GM21515 (cell line): ENCODE measurements around the gene KIR3DL1.
"Not testable (repeated sequence)": the region's sequence is repeated elsewhere in the genome, so short reads cannot be mapped to it uniquely, and the experiment has no call there.

Experiments used
- ATAC-seq: cut with Tn5 transposase; IDR thresholded peaks from one replicate; pipeline ENCODE4 v1.9.1; 2021; ENCODE audit not compliant: unreplicated experiment

KIR3DL1 gene

GRCh38 chr19:54806516-54806838, 9.8 kb upstream of the KIR3DL1 start:
- no peak for ATAC-seq

- not testable (repeated sequence) for ATAC-seq
These were observed 1.7 kb upstream of the KIR3DL1 start for GRCh38 chr19:54814571-54814970.

DNA sequence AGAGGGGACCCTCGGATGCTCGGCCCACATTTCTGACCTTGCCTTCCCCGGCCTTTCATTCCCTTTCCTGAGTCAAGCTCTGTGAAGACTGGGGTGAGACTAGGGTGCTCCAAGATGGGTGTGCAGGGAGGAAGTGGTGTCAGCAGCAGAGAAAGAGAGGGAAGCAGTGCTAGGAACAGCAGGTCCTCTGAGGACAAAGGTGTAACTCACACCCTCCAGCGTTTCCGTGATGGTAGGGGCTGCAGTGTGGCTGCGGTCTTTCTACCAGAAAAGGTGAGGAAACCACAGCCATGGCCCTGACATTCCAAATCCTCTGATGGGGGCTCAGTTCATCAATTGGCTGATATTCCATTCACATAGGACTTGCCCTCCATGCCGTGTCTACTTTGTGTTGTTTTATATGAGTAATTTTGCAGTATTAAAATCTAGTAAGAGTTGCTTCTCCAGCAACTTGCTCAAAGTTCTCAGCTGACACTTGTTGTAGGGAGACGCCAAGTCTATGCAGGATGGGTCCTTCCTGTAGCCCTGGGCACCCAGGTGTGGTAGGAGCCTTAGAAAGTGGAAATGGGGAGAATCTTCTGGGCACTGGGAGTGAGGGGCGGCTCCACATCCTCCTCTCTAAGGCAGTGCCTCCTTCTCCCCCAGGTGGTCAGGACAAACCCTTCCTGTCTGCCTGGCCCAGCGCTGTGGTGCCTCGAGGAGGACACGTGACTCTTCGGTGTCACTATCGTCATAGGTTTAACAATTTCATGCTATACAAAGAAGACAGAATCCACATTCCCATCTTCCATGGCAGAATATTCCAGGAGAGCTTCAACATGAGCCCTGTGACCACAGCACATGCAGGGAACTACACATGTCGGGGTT, 1.6 kb downstream of the KIR3DL1 start:
- no peak for ATAC-seq

- not testable (repeated sequence) for ATAC-seq
These were observed 8.1 kb downstream of the KIR3DL1 start for GRCh38 chr19:54824416-54824815.

DNA sequence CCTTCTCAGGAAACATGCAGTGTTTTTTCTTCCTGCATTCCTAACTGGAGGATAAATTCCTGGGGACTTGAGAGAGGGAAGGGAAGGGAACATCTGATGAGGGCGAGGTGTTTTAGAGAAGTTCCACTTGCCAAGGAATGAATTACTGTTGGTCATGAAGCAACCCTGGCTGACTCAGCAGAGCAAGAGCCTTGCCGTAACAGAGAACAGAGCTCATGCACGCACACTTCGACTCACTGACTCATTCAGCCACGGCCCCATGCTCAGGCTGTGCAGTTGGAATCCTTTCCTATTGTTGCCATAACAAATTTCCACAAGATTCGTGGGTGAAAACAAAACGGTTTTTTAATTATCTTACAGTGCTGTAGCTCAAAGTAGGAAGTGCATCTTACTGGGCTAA, 9.1 kb downstream of the KIR3DL1 start:
- ATAC-seq = not testable (repeated sequence)

- not testable (repeated sequence) for ATAC-seq
These were observed 11.8 kb downstream of the KIR3DL1 start for GRCh38 chr19:54828064-54828463.

DNA sequence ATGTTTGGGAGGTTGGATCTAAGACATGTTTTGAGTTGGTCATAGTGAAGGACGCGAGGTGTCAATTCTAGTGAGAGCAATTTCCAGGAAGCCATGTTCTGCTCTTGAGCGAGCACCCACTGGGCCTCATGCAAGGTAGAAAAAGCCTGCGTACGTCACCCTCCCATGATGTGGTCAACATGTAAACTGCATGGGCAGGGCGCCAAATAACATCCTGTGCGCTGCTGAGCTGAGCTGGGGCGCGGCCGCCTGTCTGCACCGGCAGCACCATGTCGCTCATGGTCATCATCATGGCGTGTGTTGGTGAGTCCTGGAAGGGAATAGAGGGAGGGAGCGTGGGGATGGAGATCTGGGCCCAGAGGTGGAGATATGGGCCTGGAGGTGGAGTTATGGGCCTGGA, 16.2 kb downstream of the KIR3DL1 start, which contains the start of gene KIR2DS4:
Gene KIR2DS4 (plus strand): TSS at position 181 of the 400 bp plus-strand sequence.
- not testable (repeated sequence) for ATAC-seq

GRCh38 chr19:54835126-54835525, 18.9 kb downstream of the KIR3DL1 start:
- ATAC-seq = not testable (repeated sequence)

DNA sequence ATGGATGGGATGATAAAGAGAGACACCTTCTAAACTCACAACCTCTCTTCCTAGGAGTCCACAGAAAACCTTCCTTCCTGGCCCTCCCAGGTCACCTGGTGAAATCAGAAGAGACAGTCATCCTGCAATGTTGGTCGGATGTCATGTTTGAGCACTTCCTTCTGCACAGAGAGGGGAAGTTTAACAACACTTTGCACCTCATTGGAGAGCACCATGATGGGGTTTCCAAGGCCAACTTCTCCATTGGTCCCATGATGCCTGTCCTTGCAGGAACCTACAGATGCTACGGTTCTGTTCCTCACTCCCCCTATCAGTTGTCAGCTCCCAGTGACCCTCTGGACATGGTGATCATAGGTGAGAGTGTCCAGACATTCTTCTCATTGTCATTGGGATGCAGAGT, 21.3 kb downstream of the KIR3DL1 start:
- ATAC-seq = not testable (repeated sequence)

GRCh38 chr19:54843171-54843570, 26.9 kb downstream of the KIR3DL1 start:
- not testable (repeated sequence) for ATAC-seq

GRCh38 chr19:54850061-54850640, 33.9 kb downstream of the KIR3DL1 start, which contains the start of gene KIR3DL2:
TSS of gene KIR3DL2 (plus strand) at chr19:54850443. CDS start at chr19:54850476, 33 bp downstream.
- ATAC-seq = not testable (repeated sequence)

GRCh38 chr19:54850930-54851329, 34.7 kb downstream of the KIR3DL1 start:
- ATAC-seq = no peak

DNA sequence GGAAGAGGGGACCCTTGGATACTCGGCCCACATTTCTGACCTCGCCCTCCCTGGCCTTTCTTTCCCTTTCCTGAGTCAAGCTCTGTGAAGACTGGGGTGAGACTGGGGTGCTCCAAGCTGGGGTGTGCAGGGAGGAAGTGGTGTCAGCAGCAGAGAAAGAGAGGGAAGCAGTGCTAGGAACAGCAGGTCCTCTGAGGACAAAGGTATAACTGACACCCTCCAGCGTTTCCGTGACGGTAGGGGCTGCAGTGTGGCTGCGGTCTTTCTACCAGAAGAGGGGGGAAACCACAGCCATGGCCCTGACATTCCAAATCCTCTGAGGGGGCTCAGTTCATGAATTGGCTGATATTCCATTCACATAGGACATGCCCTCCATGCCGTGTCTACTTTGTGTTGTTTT, 35.1 kb downstream of the KIR3DL1 start:
- no peak for ATAC-seq

DNA sequence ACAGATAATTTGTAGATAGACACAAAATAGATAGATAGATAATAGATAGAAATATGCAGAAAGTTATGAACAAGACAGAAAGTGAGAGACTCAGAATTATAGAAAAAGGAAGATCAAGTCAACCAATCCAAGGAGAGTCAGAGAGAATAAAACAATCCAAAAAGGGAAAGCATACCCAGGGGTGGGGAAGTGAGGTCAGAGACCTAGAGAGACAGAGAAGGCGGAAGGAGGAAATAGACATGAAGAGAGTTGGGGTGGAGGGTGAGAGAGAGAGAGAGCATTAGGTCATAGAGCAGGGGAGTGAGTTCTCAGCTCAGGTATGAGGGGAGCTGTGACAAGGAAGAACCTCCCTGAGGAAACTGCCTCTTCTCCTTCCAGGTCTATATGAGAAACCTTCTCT, 39.0 kb downstream of the KIR3DL1 start:
- ATAC-seq = not testable (repeated sequence)

GRCh38 chr19:54858476-54858875, 42.2 kb downstream of the KIR3DL1 start:
- ATAC-seq = not testable (repeated sequence)

- not testable (repeated sequence) for ATAC-seq
These were observed 43.2 kb downstream of the KIR3DL1 start for GRCh38 chr19:54859421-54859820.

- ATAC-seq = not testable (repeated sequence)
These were observed 47.2 kb downstream of the KIR3DL1 start for GRCh38 chr19:54863459-54863858.

- ATAC-seq = no peak
These were observed 55.4 kb downstream of the KIR3DL1 start for GRCh38 chr19:54871696-54872095.

DNA sequence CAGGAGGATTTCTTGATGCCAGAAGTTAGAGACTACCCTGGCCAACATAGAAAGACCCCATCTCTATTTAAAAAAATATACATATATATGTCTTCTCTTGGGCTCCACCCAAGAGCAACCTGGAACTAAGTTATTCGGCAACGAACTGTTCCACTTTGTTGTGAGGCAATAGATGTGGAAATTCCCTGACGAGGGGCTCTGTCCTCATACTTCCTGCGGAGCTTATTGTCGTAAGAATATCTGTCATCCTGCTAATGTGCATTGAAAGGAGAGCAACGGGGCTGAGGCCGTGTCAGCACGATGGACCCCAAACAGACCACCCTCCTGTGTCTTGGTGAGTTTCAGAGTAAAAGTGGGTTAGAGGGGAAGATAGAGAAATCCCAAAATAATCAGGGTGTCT, 57.7 kb downstream of the KIR3DL1 start, which contains the start of gene FCAR:
Gene FCAR (plus strand): TSS at position 246 of the 400 bp plus-strand sequence. CDS start 55 bp downstream, at position 301.
- no peak for ATAC-seq

DNA sequence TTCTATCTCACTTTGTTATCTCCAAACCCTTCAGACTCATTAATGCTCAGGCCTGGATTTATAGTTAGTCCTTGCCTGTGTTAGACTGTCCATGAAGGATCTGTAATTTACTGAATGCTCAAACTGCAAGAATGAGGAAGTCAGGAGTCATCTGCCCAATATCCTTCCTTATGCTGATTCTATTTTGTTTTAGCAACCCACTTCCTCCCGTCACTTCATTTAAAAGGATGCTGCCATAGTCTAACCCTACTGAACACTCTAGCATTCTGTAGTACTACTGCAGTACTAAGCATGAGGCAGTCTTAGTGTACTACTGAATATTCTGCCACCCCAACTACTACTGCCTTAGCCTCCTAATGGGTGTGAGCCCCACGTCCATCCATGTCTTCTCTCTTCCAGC, 59.2 kb downstream of the KIR3DL1 start:
- ATAC-seq = no peak

DNA sequence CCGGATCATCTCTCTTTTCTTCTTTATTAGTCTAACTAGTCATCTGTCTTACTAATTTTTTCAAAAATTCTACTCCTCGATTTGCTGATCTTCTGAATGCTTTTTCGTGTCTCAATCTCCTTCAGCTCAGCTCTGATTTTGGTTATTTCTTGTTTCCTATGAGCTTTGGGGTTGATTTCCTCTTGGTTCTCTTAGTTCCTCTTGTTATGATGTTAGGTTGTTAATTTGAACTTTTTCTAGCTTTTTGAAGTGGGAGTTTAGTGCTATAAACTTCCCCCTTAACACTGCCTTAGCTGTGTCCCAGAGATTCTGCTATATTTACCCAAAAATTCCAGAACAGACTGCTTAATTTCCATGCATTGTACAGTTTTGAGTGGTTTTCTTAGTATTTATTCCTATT, 61.2 kb downstream of the KIR3DL1 start:
- ATAC-seq = no peak
